Measurements from ENCODE around the gene SEMA4C.

GRCh38 chr2:96880891-96881273 is 11.0 kb upstream of the SEMA4C start:
- TF ChIP-seq, protein P1, sequence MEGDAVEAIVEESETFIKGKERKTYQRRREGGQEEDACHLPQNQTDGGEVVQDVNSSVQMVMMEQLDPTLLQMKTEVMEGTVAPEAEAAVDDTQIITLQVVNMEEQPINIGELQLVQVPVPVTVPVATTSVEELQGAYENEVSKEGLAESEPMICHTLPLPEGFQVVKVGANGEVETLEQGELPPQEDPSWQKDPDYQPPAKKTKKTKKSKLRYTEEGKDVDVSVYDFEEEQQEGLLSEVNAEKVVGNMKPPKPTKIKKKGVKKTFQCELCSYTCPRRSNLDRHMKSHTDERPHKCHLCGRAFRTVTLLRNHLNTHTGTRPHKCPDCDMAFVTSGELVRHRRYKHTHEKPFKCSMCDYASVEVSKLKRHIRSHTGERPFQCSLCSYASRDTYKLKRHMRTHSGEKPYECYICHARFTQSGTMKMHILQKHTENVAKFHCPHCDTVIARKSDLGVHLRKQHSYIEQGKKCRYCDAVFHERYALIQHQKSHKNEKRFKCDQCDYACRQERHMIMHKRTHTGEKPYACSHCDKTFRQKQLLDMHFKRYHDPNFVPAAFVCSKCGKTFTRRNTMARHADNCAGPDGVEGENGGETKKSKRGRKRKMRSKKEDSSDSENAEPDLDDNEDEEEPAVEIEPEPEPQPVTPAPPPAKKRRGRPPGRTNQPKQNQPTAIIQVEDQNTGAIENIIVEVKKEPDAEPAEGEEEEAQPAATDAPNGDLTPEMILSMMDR (IDR thresholded peaks at IDR 0.05; ENCODE audit: insufficient read depth, low read length) = no peak
- TF ChIP-seq, protein P2, sequence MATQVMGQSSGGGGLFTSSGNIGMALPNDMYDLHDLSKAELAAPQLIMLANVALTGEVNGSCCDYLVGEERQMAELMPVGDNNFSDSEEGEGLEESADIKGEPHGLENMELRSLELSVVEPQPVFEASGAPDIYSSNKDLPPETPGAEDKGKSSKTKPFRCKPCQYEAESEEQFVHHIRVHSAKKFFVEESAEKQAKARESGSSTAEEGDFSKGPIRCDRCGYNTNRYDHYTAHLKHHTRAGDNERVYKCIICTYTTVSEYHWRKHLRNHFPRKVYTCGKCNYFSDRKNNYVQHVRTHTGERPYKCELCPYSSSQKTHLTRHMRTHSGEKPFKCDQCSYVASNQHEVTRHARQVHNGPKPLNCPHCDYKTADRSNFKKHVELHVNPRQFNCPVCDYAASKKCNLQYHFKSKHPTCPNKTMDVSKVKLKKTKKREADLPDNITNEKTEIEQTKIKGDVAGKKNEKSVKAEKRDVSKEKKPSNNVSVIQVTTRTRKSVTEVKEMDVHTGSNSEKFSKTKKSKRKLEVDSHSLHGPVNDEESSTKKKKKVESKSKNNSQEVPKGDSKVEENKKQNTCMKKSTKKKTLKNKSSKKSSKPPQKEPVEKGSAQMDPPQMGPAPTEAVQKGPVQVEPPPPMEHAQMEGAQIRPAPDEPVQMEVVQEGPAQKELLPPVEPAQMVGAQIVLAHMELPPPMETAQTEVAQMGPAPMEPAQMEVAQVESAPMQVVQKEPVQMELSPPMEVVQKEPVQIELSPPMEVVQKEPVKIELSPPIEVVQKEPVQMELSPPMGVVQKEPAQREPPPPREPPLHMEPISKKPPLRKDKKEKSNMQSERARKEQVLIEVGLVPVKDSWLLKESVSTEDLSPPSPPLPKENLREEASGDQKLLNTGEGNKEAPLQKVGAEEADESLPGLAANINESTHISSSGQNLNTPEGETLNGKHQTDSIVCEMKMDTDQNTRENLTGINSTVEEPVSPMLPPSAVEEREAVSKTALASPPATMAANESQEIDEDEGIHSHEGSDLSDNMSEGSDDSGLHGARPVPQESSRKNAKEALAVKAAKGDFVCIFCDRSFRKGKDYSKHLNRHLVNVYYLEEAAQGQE (IDR thresholded peaks at IDR 0.05; ENCODE audit: insufficient replicate concordance, low read depth) = no peak
- no peak for TF ChIP-seq POLR2AphosphoS5 (IDR thresholded peaks at IDR 0.05; ENCODE audit: low read depth)
